Measurements from ENCODE around the gene SPPL2A. TPM values are rescaled to one million over a fixed set of nuclear protein-coding genes. Genes with fewer than 3 reads are reported as not detected.

The SPPL2A gene
- total RNA-seq, 4 donors from 2014 or later = 63.8 to 128 (median 100) TPM

DNA sequence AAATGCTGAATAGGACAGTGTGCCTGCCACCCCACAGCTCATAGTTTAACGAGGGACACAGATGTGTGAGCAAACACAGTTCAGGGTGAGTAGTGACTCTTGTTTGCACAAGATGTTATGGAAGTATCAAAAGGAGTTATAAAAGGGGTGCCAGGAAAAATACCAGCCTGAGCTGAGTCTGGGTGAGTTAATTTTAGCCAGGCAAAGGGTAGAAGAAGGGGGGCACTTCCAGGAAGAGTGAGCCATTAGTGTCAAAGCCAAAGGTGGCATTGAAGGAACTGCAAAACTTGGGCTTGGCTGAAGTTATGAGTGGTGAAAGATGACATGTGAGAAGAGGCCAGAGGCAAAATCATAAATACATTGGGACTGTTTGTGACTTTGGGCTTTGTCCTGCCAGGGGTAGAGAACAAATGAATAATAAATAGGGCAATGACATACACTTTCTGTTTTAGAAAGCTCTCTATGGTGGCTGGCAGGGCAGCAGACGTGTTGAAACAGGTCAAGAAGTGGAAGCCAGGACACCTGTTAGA, 1.9 kb upstream of the SPPL2A start:
- peak overlapping the region in 1 of 4 donors; percentile 33 for H3K27ac ChIP-seq
- no peaks in the 10 kb centered on the region for H3K9me3 ChIP-seq
- H3K4me3 ChIP-seq = no peak overlapping the region
- H3K27me3 ChIP-seq = no peaks in the 10 kb centered on the region
- intact Hi-C loops (cut with DNase I) = no loop called here
- peaks cover 0 to 43% (median 18%) of the 10 kb centered on the region in 3 donors for H3K4me1 ChIP-seq
- WGBS, 2 donors = 24 to 39% methylated on average over 2 of the region's 2 CpGs
- H3K36me3 ChIP-seq = no peaks in the 10 kb centered on the region
- DNase-seq = no peak
- TF ChIP-seq, protein P1, sequence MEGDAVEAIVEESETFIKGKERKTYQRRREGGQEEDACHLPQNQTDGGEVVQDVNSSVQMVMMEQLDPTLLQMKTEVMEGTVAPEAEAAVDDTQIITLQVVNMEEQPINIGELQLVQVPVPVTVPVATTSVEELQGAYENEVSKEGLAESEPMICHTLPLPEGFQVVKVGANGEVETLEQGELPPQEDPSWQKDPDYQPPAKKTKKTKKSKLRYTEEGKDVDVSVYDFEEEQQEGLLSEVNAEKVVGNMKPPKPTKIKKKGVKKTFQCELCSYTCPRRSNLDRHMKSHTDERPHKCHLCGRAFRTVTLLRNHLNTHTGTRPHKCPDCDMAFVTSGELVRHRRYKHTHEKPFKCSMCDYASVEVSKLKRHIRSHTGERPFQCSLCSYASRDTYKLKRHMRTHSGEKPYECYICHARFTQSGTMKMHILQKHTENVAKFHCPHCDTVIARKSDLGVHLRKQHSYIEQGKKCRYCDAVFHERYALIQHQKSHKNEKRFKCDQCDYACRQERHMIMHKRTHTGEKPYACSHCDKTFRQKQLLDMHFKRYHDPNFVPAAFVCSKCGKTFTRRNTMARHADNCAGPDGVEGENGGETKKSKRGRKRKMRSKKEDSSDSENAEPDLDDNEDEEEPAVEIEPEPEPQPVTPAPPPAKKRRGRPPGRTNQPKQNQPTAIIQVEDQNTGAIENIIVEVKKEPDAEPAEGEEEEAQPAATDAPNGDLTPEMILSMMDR (IDR thresholded peaks at IDR 0.05) = no peak
- no peak for TF ChIP-seq POLR2A (IDR thresholded peaks at IDR 0.05)

- DNase-seq = no peak
- Histone ChIP-seq H3K9me3 (no peaks in the 10 kb centered on the region), H3K36me3 (no peaks in the 10 kb centered on the region), H3K27ac (peak overlapping the region; percentile 91 to 98 (median 96)), H3K4me3 (peak overlapping the region; percentile 77 to 96 (median 89)), H3K27me3 (no peaks in the 10 kb centered on the region), H3K4me1 (peaks cover 0 to 52% (median 20%) of the 10 kb centered on the region in 3 donors)
- intact Hi-C loops (cut with DNase I) = loop anchor here (2.0 kb wide), 1 partner anchor 78 kb away; the partner anchor contains the start of gene TRPM7
- TF ChIP-seq POLR2A (IDR thresholded peaks at IDR 0.05) = no peak
- TF ChIP-seq, protein P1 (IDR thresholded peaks at IDR 0.05) = no peak
- 0 to 1% methylated on average over 15 of the region's 15 CpGs for WGBS, 2 donors
Observed at GRCh38 chr15:50764461-50765194, 878 bp downstream of the SPPL2A start.

- 73 to 85% methylated on average over 4 of the region's 4 CpGs for WGBS, 2 donors
- intact Hi-C loops (cut with DNase I) = no loop called here
Observed at GRCh38 chr15:50758712-50759205, 6.7 kb downstream of the SPPL2A start.

GRCh38 chr15:50753463-50753862, 12.0 kb downstream of the SPPL2A start:
- 57 to 100% methylated on average over 1 of the region's 1 CpG for WGBS, 2 donors
- Histone ChIP-seq H3K27ac (peak overlapping the region in 1 of 4 donors; percentile 38), H3K36me3 (peaks cover 0 to 13% (median 0%) of the 10 kb centered on the region in 3 donors), H3K4me1 (peaks cover 5 to 59% (median 7%) of the 10 kb centered on the region in 3 donors), H3K9me3 (no peaks in the 10 kb centered on the region), H3K4me3 (no peak overlapping the region), H3K27me3 (no peaks in the 10 kb centered on the region)
- TF ChIP-seq, protein P1 (IDR thresholded peaks at IDR 0.05) = no peak
- no peak for TF ChIP-seq POLR2A (IDR thresholded peaks at IDR 0.05)
- no peak for DNase-seq
- intact Hi-C loops (cut with DNase I) = no loop called here

More at GRCh38 chr15:50758712-50759205, 6.7 kb downstream of the SPPL2A start:
- Histone ChIP-seq H3K4me1 (peaks cover 0 to 37% (median 19%) of the 10 kb centered on the region in 3 donors), H3K27ac (no peak overlapping the region), H3K9me3 (no peaks in the 10 kb centered on the region), H3K36me3 (no peaks in the 10 kb centered on the region), H3K27me3 (no peaks in the 10 kb centered on the region), H3K4me3 (no peak overlapping the region)
- TF ChIP-seq, protein P1 (IDR thresholded peaks at IDR 0.05) = no peak
- TF ChIP-seq POLR2A (IDR thresholded peaks at IDR 0.05) = no peak
- DNase-seq = no peak

DNA sequence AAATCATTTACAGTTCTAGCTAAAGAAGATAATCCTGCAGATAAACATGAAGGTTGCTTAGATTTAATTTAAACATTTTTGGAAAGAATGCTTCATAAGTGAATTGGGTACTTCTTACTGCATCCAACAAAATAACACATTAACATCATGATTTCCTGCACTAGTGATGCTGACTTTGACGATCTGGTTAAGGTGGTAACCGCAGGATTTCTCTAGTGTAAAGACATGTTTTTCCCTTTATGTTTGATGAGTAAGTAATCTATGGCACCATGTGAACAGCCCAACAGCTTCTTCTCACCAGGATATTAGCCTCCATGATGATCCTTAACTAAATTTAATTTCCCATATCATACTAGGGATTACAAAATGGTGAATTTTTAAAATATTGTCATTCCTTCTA, 14.1 kb downstream of the SPPL2A start:
- no peak for DNase-seq
- no peak for TF ChIP-seq POLR2A (IDR thresholded peaks at IDR 0.05)
- TF ChIP-seq, protein P1 (IDR thresholded peaks at IDR 0.05) = no peak
- Histone ChIP-seq H3K27ac (no peak overlapping the region), H3K36me3 (peaks cover 0 to 33% (median 0%) of the 10 kb centered on the region in 3 donors), H3K4me1 (peaks cover 5 to 59% (median 7%) of the 10 kb centered on the region in 3 donors), H3K27me3 (no peaks in the 10 kb centered on the region), H3K4me3 (no peak overlapping the region), H3K9me3 (no peaks in the 10 kb centered on the region)
- intact Hi-C loops (cut with DNase I) = no loop called here
- 72 to 90% methylated on average over 2 of the region's 2 CpGs for WGBS, 2 donors
